Upper lobe of left lung (tissue), 6 donors: ENCODE data around the gene LIMCH1. TPM values are rescaled to one million over a fixed set of nuclear protein-coding genes. Genes with fewer than 3 reads are reported as not detected.

Experiments used
- ATAC-seq, 2 donors: fragments of 200-7000 bp; cut with Tn5 transposase; one replicate each; pipeline ENCODE4 v1.9.1; 2022; ENCODE audit warnings: mild to moderate bottlenecking in 2 of 2, moderate library complexity in 2 of 2; ENCODE audit not compliant: low FRiP score in 2 of 2
- DNase-seq, 2 donors: peaks; one replicate each; pipeline ENCODE4 v3.0.0-alpha.2; 2019 to 2020
- H3K27ac ChIP-seq, 4 donors: fragments of 200-600 bp; sonication (generic); one replicate each; pipeline ENCODE4 v1.5.1; 2016 to 2019
- H3K27me3 ChIP-seq, 4 donors: fragments of 200-600 bp; sonication (generic); one replicate each; pipeline ENCODE4 v1.5.1; 2017 to 2019
- H3K36me3 ChIP-seq, 4 donors: fragments of 200-600 bp; sonication (generic); one replicate each; pipeline ENCODE4 v1.5.1; 2016 to 2019
- H3K4me1 ChIP-seq, 4 donors: fragments of 200-600 bp; sonication (generic); one replicate each; pipeline ENCODE4 v1.5.1; 2018 to 2019
- H3K4me3 ChIP-seq, 4 donors: fragments of 200-600 bp; sonication (generic); one replicate each; pipeline ENCODE4 v1.5.1; 2017 to 2019; ENCODE audit warnings: mild to moderate bottlenecking in 2 of 4, moderate library complexity in 1 of 4
- H3K9me3 ChIP-seq, 4 donors: fragments of 200-600 bp; sonication (generic); one replicate each; pipeline ENCODE4 v1.5.1; 2018 to 2019
- CTCF ChIP-seq, 6 experiments: fragments of 450-650 bp in 4 of 6; fragments of 200-600 bp in 2 of 6; sonication (generic) in 2 of 6; IDR thresholded peaks; one replicate each; pipeline ENCODE4 v1.5.1; 2016 to 2019; ENCODE audit warnings: antibody characterized with exemption in 6 of 6
- EP300 ChIP-seq, 4 donors: sonication (generic); formaldehyde crosslinking; IDR thresholded peaks; one replicate each; pipeline ENCODE4 v1.5.1; 2017; ENCODE audit warnings: antibody characterized with exemption in 4 of 4, control low read depth in 2 of 4
- POLR2A ChIP-seq, 4 donors: fragments of 450-650 bp; IDR thresholded peaks; one replicate each; pipeline ENCODE4 v1.5.1; 2016 to 2017; ENCODE audit warnings: antibody characterized with exemption in 4 of 4, mild to moderate bottlenecking in 2 of 4
- POLR2AphosphoS5 ChIP-seq, 2 donors: sonication (generic); formaldehyde crosslinking; IDR thresholded peaks; one replicate each; pipeline ENCODE4 v1.5.1; 2017; ENCODE audit warnings: antibody characterized with exemption in 2 of 2
- WGBS, 2 donors: methylation state at CpG; one replicate each; pipeline ENCODE4 v1.1.5; 2017 to 2018; 5-methylcytosine and 5-hydroxymethylcytosine counted together
- total RNA-seq, 6 donors: library from RNA; depleted of rRNA in 4 of 6; stranded (reverse); fragments of >200 nt in 4 of 6; gene quantifications; one replicate each; pipeline versions ENCODE4 v1.1.0 to v1.2.1, GENCODE V29; 2016 to 2021
- donor health status: DM: no; HTN: no; CAD: no; lungs with moderate emphysema.
- donor health status: DM: no; HTN: yes; CAD: no; lungs with severe emphysema.

The LIMCH1 gene
- total RNA-seq, 6 donors from 2014 or later: 231 to 598 (median 331) TPM

- H3K9me3 ChIP-seq: no peaks in the 10 kb centered on the region
- no peak for ATAC-seq
- H3K27me3 ChIP-seq: no peaks in the 10 kb centered on the region
- H3K4me1 ChIP-seq: peaks cover 11 to 17% (median 14%) of the 10 kb centered on the region in 4 donors
- H3K36me3 ChIP-seq: no peaks in the 10 kb centered on the region
- H3K4me3 ChIP-seq: no peak overlapping the region
- peak overlapping the region in 2 of 4 donors; percentile 13 to 55 for H3K27ac ChIP-seq
- 81 to 86% methylated on average over 2 of the region's 2 CpGs for WGBS, 2 donors
- no peak for DNase-seq
- no peak for TF ChIP-seq POLR2A (IDR thresholded peaks at IDR 0.05)
- no peak for TF ChIP-seq CTCF (IDR thresholded peaks at IDR 0.05)
Measured at GRCh38 chr4:41551536-41551935, 13.6 kb downstream of the LIMCH1 start.

- H3K9me3 ChIP-seq: no peaks in the 10 kb centered on the region
- no peak overlapping the region for H3K27ac ChIP-seq
- TF ChIP-seq CTCF (IDR thresholded peaks at IDR 0.05) (no peak), EP300 (IDR thresholded peaks at IDR 0.05) (no peak), POLR2AphosphoS5 (IDR thresholded peaks at IDR 0.05) (no peak), POLR2A (IDR thresholded peaks at IDR 0.05) (no peak)
- H3K36me3 ChIP-seq: no peaks in the 10 kb centered on the region
- no peak for DNase-seq
- H3K27me3 ChIP-seq: no peaks in the 10 kb centered on the region
- H3K4me1 ChIP-seq: peaks cover 4 to 21% (median 10%) of the 10 kb centered on the region in 4 donors
- WGBS, 2 donors: 90 to 91% methylated on average over 4 of the region's 4 CpGs
- no peak for ATAC-seq
- H3K4me3 ChIP-seq: no peak overlapping the region
Measured at GRCh38 chr4:41554905-41555304, 16.9 kb downstream of the LIMCH1 start.

- no peak for DNase-seq
- no peak for ATAC-seq
- Histone ChIP-seq H3K4me1 (peaks cover 0 to 11% (median 2%) of the 10 kb centered on the region in 4 donors), H3K27me3 (no peaks in the 10 kb centered on the region), H3K36me3 (no peaks in the 10 kb centered on the region), H3K4me3 (no peak overlapping the region), H3K27ac (no peak overlapping the region), H3K9me3 (no peaks in the 10 kb centered on the region)
- 69 to 78% methylated on average over 1 of the region's 1 CpG for WGBS, 2 donors
- TF ChIP-seq POLR2A (IDR thresholded peaks at IDR 0.05) (no peak), CTCF (IDR thresholded peaks at IDR 0.05) (no peak), POLR2AphosphoS5 (IDR thresholded peaks at IDR 0.05) (no peak), EP300 (IDR thresholded peaks at IDR 0.05) (no peak)
Measured at GRCh38 chr4:41556526-41556925, 18.6 kb downstream of the LIMCH1 start.

GRCh38 chr4:41559940-41560516, 22.1 kb downstream of the LIMCH1 start:
- Histone ChIP-seq H3K4me1 (peaks cover 0 to 8% (median 2%) of the 10 kb centered on the region in 4 donors), H3K27ac (peak overlapping the region in 1 of 4 donors; percentile 20), H3K4me3 (no peak overlapping the region), H3K36me3 (no peaks in the 10 kb centered on the region), H3K9me3 (no peaks in the 10 kb centered on the region), H3K27me3 (no peaks in the 10 kb centered on the region)
- DNase-seq: no peak
- ATAC-seq: no peak
- TF ChIP-seq EP300 (IDR thresholded peaks at IDR 0.05) (no peak), CTCF (IDR thresholded peaks at IDR 0.05) (no peak), POLR2A (IDR thresholded peaks at IDR 0.05) (no peak), POLR2AphosphoS5 (IDR thresholded peaks at IDR 0.05) (no peak)
- 81 to 93% methylated on average over 2 of the region's 2 CpGs for WGBS, 2 donors

- Histone ChIP-seq H3K4me1 (peaks cover 0 to 7% (median 2%) of the 10 kb centered on the region in 4 donors), H3K36me3 (no peaks in the 10 kb centered on the region), H3K27me3 (no peaks in the 10 kb centered on the region), H3K27ac (no peak overlapping the region), H3K4me3 (no peak overlapping the region), H3K9me3 (no peaks in the 10 kb centered on the region)
- ATAC-seq: no peak
- DNase-seq: no peak
- WGBS, 2 donors: 79 to 90% methylated on average over 3 of the region's 3 CpGs
- TF ChIP-seq POLR2A (IDR thresholded peaks at IDR 0.05) (no peak), POLR2AphosphoS5 (IDR thresholded peaks at IDR 0.05) (no peak)
Measured at GRCh38 chr4:41561244-41561643, 23.3 kb downstream of the LIMCH1 start.
